ENCODE results near the gene PA2G4. TPM values are rescaled to one million over a fixed set of nuclear protein-coding genes. Genes with fewer than 3 reads are reported as not detected.
"Not testable (repeated sequence)": the region's sequence is repeated elsewhere in the genome, so short reads cannot be mapped to it uniquely, and the experiment has no call there.

The PA2G4 gene
- 201 TPM for polyA plus RNA-seq (2012; ENCODE audit: low read depth, missing spikeins)

DNA sequence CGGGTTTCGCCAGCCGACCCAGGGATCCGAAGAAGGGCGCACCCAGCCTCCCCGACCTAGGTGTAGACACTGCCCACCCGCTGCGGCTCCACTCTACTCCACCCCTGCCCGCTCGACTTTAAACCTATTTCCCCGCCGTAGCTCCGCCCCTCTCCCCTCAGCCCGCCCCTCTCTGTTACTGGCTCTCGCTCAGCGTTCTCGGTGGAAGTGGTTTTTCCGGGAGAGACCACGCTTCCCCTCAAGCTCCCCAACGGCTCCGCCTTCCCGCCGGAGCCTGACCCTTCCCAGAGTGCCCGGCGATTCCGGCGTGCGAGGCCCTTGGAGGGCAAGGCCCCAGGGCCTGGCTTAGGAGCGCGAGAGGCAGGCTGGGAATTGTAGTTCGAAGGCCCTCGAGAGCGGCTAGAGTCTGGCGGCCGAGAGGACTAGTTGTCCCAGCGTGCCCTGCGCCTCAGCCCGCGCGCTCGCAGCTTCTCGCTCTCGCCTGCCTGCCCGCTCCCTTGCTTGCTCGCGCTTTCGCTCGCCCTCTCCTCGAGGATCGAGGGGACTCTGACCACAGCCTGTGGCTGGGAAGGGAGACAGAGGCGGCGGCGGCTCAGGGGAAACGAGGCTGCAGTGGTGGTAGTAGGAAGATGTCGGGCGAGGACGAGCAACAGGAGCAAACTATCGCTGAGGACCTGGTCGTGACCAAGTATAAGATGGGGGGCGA is at the start of gene PA2G4:
Gene PA2G4, plus strand, starts transcription at position 451 of the 706 bp plus-strand sequence. Its CDS starts 179 bp downstream, at position 630.
- DNase-seq (ENCODE audit: insufficient read length, low spot score) (peak; percentile 97), FAIRE-seq (peak; percentile 95)
- TF ChIP-seq SPI1 (IDR thresholded peaks at IDR 0.05; ENCODE audit: low read depth, low read length) (peak; percentile 36; the same call in 1 of the 2 replicates), POLR2A (IDR thresholded peaks at IDR 0.05; ENCODE audit: low read depth, low read length) (peak; percentile 67; the same call in 1 of the 2 replicates), PAX5 (IDR thresholded peaks at IDR 0.05; ENCODE audit: insufficient read depth, low read length, severe bottlenecking) (peak; percentile 3), POU2F2 (IDR thresholded peaks at IDR 0.05; ENCODE audit: low read depth, low read length) (0 out of 2 replicates have a peak, but pooled peaks have one; percentile 37), TAF1 (IDR thresholded peaks at IDR 0.05; ENCODE audit: low read depth, low read length) (no peak), POLR2AphosphoS5 (IDR thresholded peaks at IDR 0.05; ENCODE audit: low read depth, low read length) (peak; percentile 72; the same call in 1 of the 2 replicates)

DNA sequence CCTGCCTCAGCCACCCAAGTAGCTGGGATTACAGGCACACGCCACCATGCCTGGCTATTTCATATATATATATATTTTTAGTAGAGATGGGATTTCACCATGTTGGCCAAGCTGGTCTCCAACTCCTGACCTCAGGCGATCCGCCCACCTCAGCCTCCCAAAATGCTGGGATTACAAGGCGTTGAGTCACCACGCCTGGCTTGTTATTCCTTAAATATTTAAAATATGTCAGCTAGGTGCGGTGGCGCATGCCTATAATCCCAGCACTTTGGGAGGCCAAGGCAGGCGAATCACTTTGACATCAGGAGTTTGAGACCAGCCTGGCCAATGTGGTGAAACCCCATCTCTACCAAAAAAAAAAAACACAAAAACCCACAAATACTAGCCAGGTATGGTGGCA is 44.4 kb upstream of the PA2G4 start:
- FAIRE-seq; DNase-seq (ENCODE audit: insufficient read length, low spot score): not testable (repeated sequence)

- DNase-seq (ENCODE audit: insufficient read length, low spot score) (no peak), FAIRE-seq (no peak)
- TF ChIP-seq POU2F2 (IDR thresholded peaks at IDR 0.05; ENCODE audit: low read depth, low read length) (no peak), POLR2AphosphoS5 (IDR thresholded peaks at IDR 0.05; ENCODE audit: low read depth, low read length) (no peak), SPI1 (IDR thresholded peaks at IDR 0.05; ENCODE audit: low read depth, low read length) (no peak), POLR2A (IDR thresholded peaks at IDR 0.05; ENCODE audit: low read depth, low read length) (no peak), TAF1 (IDR thresholded peaks at IDR 0.05; ENCODE audit: low read depth, low read length) (no peak), PAX5 (IDR thresholded peaks at IDR 0.05; ENCODE audit: insufficient read depth, low read length, severe bottlenecking) (no peak)
Measured at GRCh38 chr12:56061982-56062381, 42.4 kb upstream of the PA2G4 start.

- DNase-seq (ENCODE audit: insufficient read length, low spot score) (no peak), FAIRE-seq (no peak)
- no peak for TF ChIP-seq TAF1 (IDR thresholded peaks at IDR 0.05; ENCODE audit: low read depth, low read length)
- TF ChIP-seq POU2F2 (IDR thresholded peaks at IDR 0.05; ENCODE audit: low read depth, low read length) = no peak
- no peak for TF ChIP-seq POLR2AphosphoS5 (IDR thresholded peaks at IDR 0.05; ENCODE audit: low read depth, low read length)
- no peak for TF ChIP-seq POLR2A (IDR thresholded peaks at IDR 0.05; ENCODE audit: low read depth, low read length)
- no peak for TF ChIP-seq PAX5 (IDR thresholded peaks at IDR 0.05; ENCODE audit: insufficient read depth, low read length, severe bottlenecking)
- no peak for TF ChIP-seq SPI1 (IDR thresholded peaks at IDR 0.05; ENCODE audit: low read depth, low read length)
Measured at GRCh38 chr12:56062996-56063395, 41.4 kb upstream of the PA2G4 start.

GRCh38 chr12:56071648-56072047 is 32.7 kb upstream of the PA2G4 start:
- TF ChIP-seq POLR2A (IDR thresholded peaks at IDR 0.05; ENCODE audit: low read depth, low read length) (no peak), SPI1 (IDR thresholded peaks at IDR 0.05; ENCODE audit: low read depth, low read length) (no peak), POLR2AphosphoS5 (IDR thresholded peaks at IDR 0.05; ENCODE audit: low read depth, low read length) (no peak), POU2F2 (IDR thresholded peaks at IDR 0.05; ENCODE audit: low read depth, low read length) (no peak), PAX5 (IDR thresholded peaks at IDR 0.05; ENCODE audit: insufficient read depth, low read length, severe bottlenecking) (no peak), TAF1 (IDR thresholded peaks at IDR 0.05; ENCODE audit: low read depth, low read length) (no peak)
- FAIRE-seq = no peak
- DNase-seq (ENCODE audit: insufficient read length, low spot score) = no peak

GRCh38 chr12:56074396-56074795 is 30.0 kb upstream of the PA2G4 start:
- DNase-seq (ENCODE audit: insufficient read length, low spot score) = no peak
- FAIRE-seq = no peak
- TF ChIP-seq SPI1 (IDR thresholded peaks at IDR 0.05; ENCODE audit: low read depth, low read length) (no peak), POU2F2 (IDR thresholded peaks at IDR 0.05; ENCODE audit: low read depth, low read length) (no peak), PAX5 (IDR thresholded peaks at IDR 0.05; ENCODE audit: insufficient read depth, low read length, severe bottlenecking) (no peak), POLR2AphosphoS5 (IDR thresholded peaks at IDR 0.05; ENCODE audit: low read depth, low read length) (no peak), TAF1 (IDR thresholded peaks at IDR 0.05; ENCODE audit: low read depth, low read length) (no peak), POLR2A (IDR thresholded peaks at IDR 0.05; ENCODE audit: low read depth, low read length) (no peak)

DNA sequence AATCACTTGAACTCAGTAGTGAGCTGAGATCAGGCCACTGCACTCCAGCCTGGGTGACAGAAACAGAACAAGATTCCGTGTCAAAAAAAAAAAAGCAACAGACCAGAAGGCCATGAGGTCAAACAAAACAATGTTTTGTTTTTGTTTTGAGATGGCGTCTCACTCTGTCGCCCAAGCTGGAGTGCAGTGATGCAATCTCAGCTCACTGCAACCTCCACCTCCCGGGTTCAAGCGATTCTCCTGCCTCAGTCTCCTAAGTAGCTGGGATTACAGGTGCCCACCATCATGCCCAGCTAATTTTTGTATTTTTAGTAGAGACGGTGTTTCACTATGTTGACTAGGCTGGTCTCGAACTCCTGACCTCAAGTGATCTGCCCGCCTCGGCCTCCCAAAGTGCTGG is 26.4 kb upstream of the PA2G4 start:
- not testable (repeated sequence) for FAIRE-seq; DNase-seq (ENCODE audit: insufficient read length, low spot score)

GRCh38 chr12:56078427-56078826 is 25.9 kb upstream of the PA2G4 start:
- TF ChIP-seq SPI1 (IDR thresholded peaks at IDR 0.05; ENCODE audit: low read depth, low read length) (no peak), POU2F2 (IDR thresholded peaks at IDR 0.05; ENCODE audit: low read depth, low read length) (no peak)
- no peak for FAIRE-seq
- DNase-seq (ENCODE audit: insufficient read length, low spot score) = no peak

- no peak for TF ChIP-seq POLR2AphosphoS5 (IDR thresholded peaks at IDR 0.05; ENCODE audit: low read depth, low read length)
- no peak for TF ChIP-seq PAX5 (IDR thresholded peaks at IDR 0.05; ENCODE audit: insufficient read depth, low read length, severe bottlenecking)
- TF ChIP-seq POU2F2 (IDR thresholded peaks at IDR 0.05; ENCODE audit: low read depth, low read length) = no peak
- no peak for TF ChIP-seq TAF1 (IDR thresholded peaks at IDR 0.05; ENCODE audit: low read depth, low read length)
- TF ChIP-seq POLR2A (IDR thresholded peaks at IDR 0.05; ENCODE audit: low read depth, low read length) = no peak
- TF ChIP-seq SPI1 (IDR thresholded peaks at IDR 0.05; ENCODE audit: low read depth, low read length) = no peak
- FAIRE-seq = no peak
- peak; percentile 83 for DNase-seq (ENCODE audit: insufficient read length, low spot score)
Measured at GRCh38 chr12:56078931-56079722, 25.2 kb upstream of the PA2G4 start.
